GM13977 (cell line): Measurements from ENCODE around the gene PLA2R1.
A peak's percentile ranks its signal among the peaks of the same experiment; 100 is the strongest.

Experiments
- DNase-seq: peaks from one replicate; pipeline ENCODE4 v3.0.0; 2012; ENCODE audit warnings: low spot score
- in situ Hi-C: fragments of 300-500 bp; cut with MboI; formaldehyde crosslinking; loops from one replicate; pipeline ENCODE4 v1.12.0; 2022; ENCODE audit warnings: low sequenced_read_pairs, low pct_unique_long_range_greater_than_20kb, mixed read lengths, inconsistent platforms; ENCODE audit not compliant: unreplicated experiment
- TF ChIP-seq, protein P1 (sequence below): IDR thresholded peaks from 2 replicates; pipeline ENCODE4 v1.5.1; 2012; ENCODE audit warnings: mild to moderate bottlenecking, control low read depth; ENCODE audit not compliant: insufficient read depth; ENCODE audit errors: extremely low read depth, missing control alignments

Gene PLA2R1

DNA sequence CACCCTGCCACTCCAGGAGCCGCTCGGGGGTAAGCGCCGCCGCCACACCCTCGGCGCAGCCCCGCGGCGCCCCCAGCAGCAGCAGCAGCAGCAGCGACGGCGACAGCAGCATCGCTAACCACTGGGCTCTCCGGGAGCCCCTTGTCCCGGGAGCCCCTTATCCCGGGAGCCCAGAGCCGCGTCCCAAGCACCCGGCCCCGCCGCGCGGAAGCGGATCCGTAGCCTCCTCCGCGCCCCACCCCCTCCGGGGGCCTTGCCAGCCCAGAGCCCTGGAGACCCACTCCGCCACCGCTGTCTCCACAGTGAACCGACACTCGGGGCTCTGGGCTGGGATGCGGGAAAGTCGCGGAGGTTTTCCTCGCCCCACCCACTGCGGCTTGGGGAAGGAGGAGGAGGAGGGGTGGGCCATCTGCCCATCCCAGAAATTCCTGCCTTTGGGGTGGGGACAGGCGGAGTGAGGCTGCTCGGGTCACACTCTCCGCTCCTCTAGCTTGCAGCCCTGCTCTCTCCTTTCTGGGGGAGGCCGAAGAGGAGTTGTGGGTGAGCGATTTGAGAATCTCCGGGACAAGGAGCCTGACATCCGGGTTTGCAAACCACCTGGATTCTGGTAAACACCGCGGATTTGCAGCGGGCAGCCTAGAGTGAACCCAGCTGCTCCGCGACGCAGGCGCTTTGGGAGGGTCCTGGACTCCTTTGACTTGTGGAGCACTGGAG, at the start of gene PLA2R1:
PLA2R1 (minus strand) TSS at position 324 of the 714 bp plus-strand sequence; CDS start at position 112, 212 bp downstream.
- in situ Hi-C loops = no loop called here
- TF ChIP-seq, protein P1, sequence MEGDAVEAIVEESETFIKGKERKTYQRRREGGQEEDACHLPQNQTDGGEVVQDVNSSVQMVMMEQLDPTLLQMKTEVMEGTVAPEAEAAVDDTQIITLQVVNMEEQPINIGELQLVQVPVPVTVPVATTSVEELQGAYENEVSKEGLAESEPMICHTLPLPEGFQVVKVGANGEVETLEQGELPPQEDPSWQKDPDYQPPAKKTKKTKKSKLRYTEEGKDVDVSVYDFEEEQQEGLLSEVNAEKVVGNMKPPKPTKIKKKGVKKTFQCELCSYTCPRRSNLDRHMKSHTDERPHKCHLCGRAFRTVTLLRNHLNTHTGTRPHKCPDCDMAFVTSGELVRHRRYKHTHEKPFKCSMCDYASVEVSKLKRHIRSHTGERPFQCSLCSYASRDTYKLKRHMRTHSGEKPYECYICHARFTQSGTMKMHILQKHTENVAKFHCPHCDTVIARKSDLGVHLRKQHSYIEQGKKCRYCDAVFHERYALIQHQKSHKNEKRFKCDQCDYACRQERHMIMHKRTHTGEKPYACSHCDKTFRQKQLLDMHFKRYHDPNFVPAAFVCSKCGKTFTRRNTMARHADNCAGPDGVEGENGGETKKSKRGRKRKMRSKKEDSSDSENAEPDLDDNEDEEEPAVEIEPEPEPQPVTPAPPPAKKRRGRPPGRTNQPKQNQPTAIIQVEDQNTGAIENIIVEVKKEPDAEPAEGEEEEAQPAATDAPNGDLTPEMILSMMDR = no peak
- no peak for DNase-seq

DNA sequence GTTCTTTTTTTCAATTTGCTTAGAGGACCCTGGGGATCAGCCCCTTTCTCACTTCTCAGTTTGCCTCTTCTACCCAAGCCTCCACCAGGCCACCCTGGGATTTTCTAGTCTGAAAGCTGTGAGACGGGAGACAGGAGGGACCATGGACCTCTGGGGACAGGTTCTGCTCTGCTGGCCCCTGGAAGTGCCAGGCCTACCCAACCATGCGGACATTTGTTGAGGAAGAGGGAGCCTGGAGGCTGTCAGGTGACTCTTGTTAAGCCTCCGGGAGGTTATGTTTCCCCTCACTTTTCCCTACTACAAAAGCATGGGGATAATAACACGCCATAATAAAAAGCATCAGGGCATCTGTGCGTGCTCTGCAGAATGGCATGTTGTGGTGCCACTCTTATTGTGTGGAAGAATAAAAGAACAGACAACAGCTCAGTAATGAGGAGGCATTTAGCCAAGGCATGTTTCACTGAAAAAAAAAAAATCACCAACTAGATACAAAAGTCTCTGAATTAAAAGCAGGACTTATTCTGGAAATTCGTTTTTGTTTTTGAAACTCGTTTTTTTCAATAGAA, 48.3 kb upstream of the PLA2R1 start:
- TF ChIP-seq, protein P1 = no peak
- in situ Hi-C loops = no loop called here
- no peak for DNase-seq

DNA sequence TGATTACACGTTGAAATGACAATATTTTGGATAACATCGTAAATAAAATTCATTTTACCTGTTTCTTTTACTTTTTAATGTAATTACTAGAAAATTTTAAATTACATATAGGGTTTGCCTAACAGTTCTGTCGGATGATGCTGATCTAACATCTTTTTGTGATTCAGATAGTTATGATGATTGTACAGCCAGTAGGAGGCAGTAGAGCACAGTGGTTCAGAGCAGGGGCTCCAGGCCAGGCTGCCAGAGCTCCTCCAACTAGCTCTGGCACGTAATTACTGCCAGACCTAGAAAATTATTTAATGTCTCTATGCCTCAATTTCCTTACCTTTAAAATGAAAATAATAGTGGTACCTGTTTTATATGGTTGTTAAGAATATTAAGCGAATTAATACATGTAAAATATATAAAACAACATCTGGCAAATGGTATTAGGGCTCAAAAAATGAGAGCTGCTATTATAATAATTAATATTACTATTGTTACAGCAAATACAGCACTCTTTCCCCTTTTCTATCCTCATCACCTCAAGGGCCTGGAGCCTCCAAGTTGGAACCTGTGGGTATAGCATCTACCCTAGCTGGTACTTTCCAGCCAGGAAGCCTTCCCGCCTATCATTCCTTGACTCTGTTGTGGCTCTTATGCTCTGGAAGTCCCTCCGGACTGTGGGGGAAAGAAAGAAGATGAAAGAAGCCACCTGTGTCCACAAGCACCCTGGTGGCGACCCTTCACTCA, 47.7 kb upstream of the PLA2R1 start:
- DNase-seq = peak; percentile 52
- in situ Hi-C loops = loop anchor here (10.0 kb wide), 1 partner anchor 105 kb away; no protein-coding TSS in a partner anchor
- TF ChIP-seq, protein P1 = peak; percentile 80

DNA sequence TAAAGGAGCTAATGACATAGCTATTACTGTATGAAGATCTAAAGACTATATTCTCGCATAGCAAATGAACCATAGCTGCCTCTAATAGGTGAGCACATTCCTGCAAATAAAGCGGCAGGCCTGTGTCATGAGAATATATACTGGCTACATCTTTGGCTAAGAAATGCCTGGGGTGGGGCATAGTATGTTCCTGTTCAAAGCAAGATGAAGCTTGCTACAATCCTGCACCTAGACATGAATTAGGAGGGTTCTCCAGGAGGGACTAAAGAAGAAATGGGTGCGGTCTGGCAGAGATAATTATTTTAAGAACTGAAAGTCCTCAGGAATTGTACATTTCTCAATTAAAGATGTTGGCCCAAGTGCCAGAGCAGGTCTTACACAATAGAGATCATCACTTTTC, 46.8 kb upstream of the PLA2R1 start:
- DNase-seq = no peak
- in situ Hi-C loops = loop anchor here (10.0 kb wide), 1 partner anchor 106 kb away; no protein-coding TSS in a partner anchor
- TF ChIP-seq, protein P1 = no peak

DNA sequence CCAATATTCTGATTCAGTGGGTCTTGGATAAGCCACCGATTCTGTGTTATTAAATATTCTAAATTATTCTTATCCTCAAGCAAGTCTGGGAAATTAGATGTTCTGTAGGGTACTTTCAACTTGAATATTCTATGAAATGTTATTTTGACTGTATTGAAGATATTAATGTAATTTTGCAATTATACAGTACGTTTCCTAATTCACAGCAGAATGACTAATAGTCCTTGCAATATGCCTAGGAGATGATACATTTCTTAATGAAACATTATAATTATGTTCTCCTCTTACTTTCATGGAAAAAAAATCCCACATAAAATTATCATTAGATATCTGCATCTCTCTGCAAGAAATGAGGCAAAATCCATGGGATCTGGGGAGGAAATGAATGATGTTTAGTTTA, 46.2 kb upstream of the PLA2R1 start:
- TF ChIP-seq, protein P1 = no peak
- DNase-seq = no peak
- in situ Hi-C loops = loop anchor here (10.0 kb wide), 1 partner anchor 106 kb away; no protein-coding TSS in a partner anchor

DNA sequence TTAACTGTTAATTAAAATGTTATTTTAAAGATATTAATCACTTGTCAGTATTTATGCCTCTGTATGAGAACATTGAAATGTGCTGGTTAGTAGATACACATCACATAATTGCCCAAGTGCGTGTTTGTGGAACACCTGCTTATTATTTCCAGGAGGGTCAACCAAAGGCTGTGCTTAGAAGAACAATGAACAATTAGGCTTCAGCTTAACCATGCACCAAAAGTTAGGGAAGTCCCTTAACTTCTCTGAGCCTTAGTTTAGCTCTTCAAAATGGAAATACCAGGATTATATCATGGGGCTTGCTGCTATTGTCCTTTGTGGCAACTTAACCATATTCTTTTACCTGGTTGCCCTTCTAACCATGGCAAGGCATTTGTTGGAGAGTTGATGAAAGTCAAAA, 43.0 kb upstream of the PLA2R1 start:
- TF ChIP-seq, protein P1 = no peak
- in situ Hi-C loops = loop anchor here (10.0 kb wide), 1 partner anchor 109 kb away; no protein-coding TSS in a partner anchor
- DNase-seq = no peak
